ENCODE measurements around the gene MXI1.

MXI1 gene

DNA sequence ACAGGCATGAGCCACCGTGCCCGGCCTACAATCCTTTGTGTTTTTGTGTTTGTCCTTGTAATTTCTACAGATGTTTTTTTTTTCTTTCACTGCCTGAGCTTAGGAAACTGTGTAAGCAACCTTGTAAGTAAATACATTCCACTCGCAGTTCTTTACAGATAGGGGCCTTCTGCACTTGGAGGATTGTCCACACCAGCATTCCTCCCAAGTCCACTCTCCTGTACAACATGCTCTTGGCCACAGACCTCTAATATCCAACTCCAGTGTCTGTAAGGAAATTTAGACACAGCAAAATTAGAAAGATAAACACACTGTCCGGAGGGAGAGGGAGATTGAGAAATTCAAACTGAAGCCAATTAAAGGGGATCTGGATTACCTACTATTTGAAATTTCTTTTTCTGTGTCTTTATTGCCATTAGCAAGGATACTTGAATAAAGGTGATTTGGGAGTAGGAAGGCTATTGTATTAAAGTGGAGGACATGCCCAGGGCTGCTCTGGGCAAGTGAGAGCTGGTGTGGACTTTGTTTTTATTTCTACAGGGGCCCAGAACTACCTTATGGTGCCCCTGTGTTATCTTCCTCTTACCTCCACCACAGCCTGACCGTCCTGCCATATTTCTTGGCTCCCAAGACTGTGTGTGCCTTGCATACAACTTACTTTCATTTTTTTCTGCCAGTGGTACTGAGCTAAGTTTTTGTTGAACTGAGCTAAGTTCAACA lies 9.7 kb downstream of the MXI1 start:
- TF ChIP-seq, protein P1, sequence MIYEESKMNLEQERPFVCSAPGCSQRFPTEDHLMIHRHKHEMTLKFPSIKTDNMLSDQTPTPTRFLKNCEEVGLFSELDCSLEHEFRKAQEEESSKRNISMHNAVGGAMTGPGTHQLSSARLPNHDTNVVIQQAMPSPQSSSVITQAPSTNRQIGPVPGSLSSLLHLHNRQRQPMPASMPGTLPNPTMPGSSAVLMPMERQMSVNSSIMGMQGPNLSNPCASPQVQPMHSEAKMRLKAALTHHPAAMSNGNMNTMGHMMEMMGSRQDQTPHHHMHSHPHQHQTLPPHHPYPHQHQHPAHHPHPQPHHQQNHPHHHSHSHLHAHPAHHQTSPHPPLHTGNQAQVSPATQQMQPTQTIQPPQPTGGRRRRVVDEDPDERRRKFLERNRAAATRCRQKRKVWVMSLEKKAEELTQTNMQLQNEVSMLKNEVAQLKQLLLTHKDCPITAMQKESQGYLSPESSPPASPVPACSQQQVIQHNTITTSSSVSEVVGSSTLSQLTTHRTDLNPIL (CRISPR knock-in tag; IDR thresholded peaks at IDR 0.05; ENCODE audit: low read depth): no peak
- TF ChIP-seq, protein P2, sequence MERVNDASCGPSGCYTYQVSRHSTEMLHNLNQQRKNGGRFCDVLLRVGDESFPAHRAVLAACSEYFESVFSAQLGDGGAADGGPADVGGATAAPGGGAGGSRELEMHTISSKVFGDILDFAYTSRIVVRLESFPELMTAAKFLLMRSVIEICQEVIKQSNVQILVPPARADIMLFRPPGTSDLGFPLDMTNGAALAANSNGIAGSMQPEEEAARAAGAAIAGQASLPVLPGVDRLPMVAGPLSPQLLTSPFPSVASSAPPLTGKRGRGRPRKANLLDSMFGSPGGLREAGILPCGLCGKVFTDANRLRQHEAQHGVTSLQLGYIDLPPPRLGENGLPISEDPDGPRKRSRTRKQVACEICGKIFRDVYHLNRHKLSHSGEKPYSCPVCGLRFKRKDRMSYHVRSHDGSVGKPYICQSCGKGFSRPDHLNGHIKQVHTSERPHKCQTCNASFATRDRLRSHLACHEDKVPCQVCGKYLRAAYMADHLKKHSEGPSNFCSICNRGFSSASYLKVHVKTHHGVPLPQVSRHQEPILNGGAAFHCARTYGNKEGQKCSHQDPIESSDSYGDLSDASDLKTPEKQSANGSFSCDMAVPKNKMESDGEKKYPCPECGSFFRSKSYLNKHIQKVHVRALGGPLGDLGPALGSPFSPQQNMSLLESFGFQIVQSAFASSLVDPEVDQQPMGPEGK (CRISPR knock-in tag; IDR thresholded peaks at IDR 0.05; ENCODE audit: borderline replicate concordance): no peak
- TF ChIP-seq ARNTL (CRISPR knock-in tag; IDR thresholded peaks at IDR 0.05; ENCODE audit: borderline replicate concordance, low read depth) (no peak), BACH2 (CRISPR knock-in tag; IDR thresholded peaks at IDR 0.05; ENCODE audit: borderline replicate concordance) (no peak), GLIS3 (CRISPR knock-in tag; IDR thresholded peaks at IDR 0.05) (no peak), ZNF70 (CRISPR knock-in tag; IDR thresholded peaks at IDR 0.05) (no peak), ESRRG (CRISPR knock-in tag; IDR thresholded peaks at IDR 0.05) (no peak), ZC3H10 (CRISPR knock-in tag; IDR thresholded peaks at IDR 0.05) (no peak), TOX (CRISPR knock-in tag; IDR thresholded peaks at IDR 0.05; ENCODE audit: borderline replicate concordance) (no peak), ZNF8 (CRISPR knock-in tag; IDR thresholded peaks at IDR 0.05) (no peak), ISL1 (CRISPR knock-in tag; IDR thresholded peaks at IDR 0.05) (no peak), PPARA (CRISPR knock-in tag; IDR thresholded peaks at IDR 0.05; ENCODE audit: borderline replicate concordance) (no peak), ZFP30 (CRISPR knock-in tag; IDR thresholded peaks at IDR 0.05) (no peak)
- TF ChIP-seq, protein P3, sequence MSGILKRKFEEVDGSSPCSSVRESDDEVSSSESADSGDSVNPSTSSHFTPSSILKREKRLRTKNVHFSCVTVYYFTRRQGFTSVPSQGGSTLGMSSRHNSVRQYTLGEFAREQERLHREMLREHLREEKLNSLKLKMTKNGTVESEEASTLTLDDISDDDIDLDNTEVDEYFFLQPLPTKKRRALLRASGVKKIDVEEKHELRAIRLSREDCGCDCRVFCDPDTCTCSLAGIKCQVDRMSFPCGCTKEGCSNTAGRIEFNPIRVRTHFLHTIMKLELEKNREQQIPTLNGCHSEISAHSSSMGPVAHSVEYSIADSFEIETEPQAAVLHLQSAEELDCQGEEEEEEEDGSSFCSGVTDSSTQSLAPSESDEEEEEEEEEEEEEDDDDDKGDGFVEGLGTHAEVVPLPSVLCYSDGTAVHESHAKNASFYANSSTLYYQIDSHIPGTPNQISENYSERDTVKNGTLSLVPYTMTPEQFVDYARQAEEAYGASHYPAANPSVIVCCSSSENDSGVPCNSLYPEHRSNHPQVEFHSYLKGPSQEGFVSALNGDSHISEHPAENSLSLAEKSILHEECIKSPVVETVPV (CRISPR knock-in tag; IDR thresholded peaks at IDR 0.05): no peak
- TF ChIP-seq, protein P4, sequence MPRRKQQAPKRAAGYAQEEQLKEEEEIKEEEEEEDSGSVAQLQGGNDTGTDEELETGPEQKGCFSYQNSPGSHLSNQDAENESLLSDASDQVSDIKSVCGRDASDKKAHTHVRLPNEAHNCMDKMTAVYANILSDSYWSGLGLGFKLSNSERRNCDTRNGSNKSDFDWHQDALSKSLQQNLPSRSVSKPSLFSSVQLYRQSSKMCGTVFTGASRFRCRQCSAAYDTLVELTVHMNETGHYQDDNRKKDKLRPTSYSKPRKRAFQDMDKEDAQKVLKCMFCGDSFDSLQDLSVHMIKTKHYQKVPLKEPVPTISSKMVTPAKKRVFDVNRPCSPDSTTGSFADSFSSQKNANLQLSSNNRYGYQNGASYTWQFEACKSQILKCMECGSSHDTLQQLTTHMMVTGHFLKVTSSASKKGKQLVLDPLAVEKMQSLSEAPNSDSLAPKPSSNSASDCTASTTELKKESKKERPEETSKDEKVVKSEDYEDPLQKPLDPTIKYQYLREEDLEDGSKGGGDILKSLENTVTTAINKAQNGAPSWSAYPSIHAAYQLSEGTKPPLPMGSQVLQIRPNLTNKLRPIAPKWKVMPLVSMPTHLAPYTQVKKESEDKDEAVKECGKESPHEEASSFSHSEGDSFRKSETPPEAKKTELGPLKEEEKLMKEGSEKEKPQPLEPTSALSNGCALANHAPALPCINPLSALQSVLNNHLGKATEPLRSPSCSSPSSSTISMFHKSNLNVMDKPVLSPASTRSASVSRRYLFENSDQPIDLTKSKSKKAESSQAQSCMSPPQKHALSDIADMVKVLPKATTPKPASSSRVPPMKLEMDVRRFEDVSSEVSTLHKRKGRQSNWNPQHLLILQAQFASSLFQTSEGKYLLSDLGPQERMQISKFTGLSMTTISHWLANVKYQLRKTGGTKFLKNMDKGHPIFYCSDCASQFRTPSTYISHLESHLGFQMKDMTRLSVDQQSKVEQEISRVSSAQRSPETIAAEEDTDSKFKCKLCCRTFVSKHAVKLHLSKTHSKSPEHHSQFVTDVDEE (CRISPR knock-in tag; IDR thresholded peaks at IDR 0.05): no peak
- ATAC-seq: no peak

DNA sequence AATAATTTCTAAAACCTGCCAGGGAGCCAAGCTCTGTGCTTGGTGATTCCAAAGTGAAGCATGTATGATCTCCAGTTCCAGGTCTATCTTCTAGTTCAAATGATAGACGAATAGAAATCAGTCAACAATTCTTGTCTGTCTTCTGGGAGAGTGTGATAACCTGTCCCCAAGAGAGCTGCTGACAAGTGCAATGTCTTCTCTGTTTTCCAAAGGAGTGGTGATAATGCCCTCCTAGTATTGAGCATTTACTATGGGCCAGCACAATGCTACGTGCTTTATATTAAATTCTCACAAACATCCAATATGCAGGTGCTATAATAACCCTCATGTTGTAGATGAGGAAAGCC lies 10.2 kb downstream of the MXI1 start:
- TF ChIP-seq ZC3H10 (CRISPR knock-in tag; IDR thresholded peaks at IDR 0.05): no peak
- TF ChIP-seq, protein P2 (CRISPR knock-in tag; IDR thresholded peaks at IDR 0.05; ENCODE audit: borderline replicate concordance): no peak
- ATAC-seq: no peak

DNA sequence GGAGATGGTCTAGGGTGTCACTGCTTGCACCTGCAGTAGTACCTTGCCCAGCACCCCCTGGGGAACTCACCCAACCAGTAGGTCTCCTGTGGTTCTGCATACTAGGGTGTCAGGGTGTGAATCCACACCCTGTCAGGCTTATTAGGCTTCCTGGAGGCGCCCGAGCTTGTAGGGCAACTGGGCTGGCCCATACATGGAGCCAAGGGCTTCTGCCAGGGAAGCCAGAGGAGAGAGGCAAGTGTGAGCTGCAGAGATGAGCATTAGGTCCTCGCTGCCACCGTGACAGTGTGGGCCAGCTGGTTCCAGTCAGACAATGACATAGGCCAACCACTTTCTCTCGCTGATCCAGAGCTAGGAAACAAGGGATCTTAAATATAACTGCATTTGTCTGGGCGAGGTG lies 11.2 kb downstream of the MXI1 start:
- ATAC-seq: no peak
- TF ChIP-seq, protein P5, sequence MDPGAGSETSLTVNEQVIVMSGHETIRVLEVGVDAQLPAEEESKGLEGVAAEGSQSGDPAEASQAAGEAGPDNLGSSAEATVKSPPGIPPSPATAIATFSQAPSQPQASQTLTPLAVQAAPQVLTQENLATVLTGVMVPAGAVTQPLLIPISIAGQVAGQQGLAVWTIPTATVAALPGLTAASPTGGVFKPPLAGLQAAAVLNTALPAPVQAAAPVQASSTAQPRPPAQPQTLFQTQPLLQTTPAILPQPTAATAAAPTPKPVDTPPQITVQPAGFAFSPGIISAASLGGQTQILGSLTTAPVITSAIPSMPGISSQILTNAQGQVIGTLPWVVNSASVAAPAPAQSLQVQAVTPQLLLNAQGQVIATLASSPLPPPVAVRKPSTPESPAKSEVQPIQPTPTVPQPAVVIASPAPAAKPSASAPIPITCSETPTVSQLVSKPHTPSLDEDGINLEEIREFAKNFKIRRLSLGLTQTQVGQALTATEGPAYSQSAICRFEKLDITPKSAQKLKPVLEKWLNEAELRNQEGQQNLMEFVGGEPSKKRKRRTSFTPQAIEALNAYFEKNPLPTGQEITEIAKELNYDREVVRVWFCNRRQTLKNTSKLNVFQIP (CRISPR knock-in tag; IDR thresholded peaks at IDR 0.05; ENCODE audit: borderline replicate concordance, low read depth): no peak
- TF ChIP-seq, protein P4 (CRISPR knock-in tag; IDR thresholded peaks at IDR 0.05): no peak
- no peak for TF ChIP-seq PPARA (CRISPR knock-in tag; IDR thresholded peaks at IDR 0.05; ENCODE audit: borderline replicate concordance)
- TF ChIP-seq, protein P1 (CRISPR knock-in tag; IDR thresholded peaks at IDR 0.05; ENCODE audit: low read depth): no peak
- no peak for TF ChIP-seq ZNF70 (CRISPR knock-in tag; IDR thresholded peaks at IDR 0.05)
- TF ChIP-seq GLIS3 (CRISPR knock-in tag; IDR thresholded peaks at IDR 0.05): no peak
- no peak for TF ChIP-seq SNAI2 (CRISPR knock-in tag; IDR thresholded peaks at IDR 0.05)
- no peak for TF ChIP-seq BACH2 (CRISPR knock-in tag; IDR thresholded peaks at IDR 0.05; ENCODE audit: borderline replicate concordance)
- no peak for TF ChIP-seq ZFP3 (CRISPR knock-in tag; IDR thresholded peaks at IDR 0.05)
- no peak for TF ChIP-seq ZC3H10 (CRISPR knock-in tag; IDR thresholded peaks at IDR 0.05)
- TF ChIP-seq RARB (CRISPR knock-in tag; IDR thresholded peaks at IDR 0.05): no peak
- TF ChIP-seq CSDC2 (CRISPR knock-in tag; IDR thresholded peaks at IDR 0.05): no peak
- TF ChIP-seq ISL1 (CRISPR knock-in tag; IDR thresholded peaks at IDR 0.05): no peak
- TF ChIP-seq ZNF565 (CRISPR knock-in tag; conservative IDR thresholded peaks at IDR 0.05; ENCODE audit: low read depth): no peak
- no peak for TF ChIP-seq ARNTL (CRISPR knock-in tag; IDR thresholded peaks at IDR 0.05; ENCODE audit: borderline replicate concordance, low read depth)
